HEK293 (cell line): Measurements from ENCODE around the gene E2F1.

ENCODE experiments used
- EGR2 ChIP-seq: fragments of 450-650 bp; formaldehyde crosslinking; IDR thresholded peaks from 2 replicates; pipeline ENCODE4 v1.5.1; 2016; ENCODE audit warnings: low read depth, missing biosample characterization, missing genetic modification characterization
- IKZF3 ChIP-seq: fragments of 450-650 bp; IDR thresholded peaks from 2 replicates; pipeline ENCODE4 v1.5.0; 2018; ENCODE audit warnings: missing biosample characterization, mild to moderate bottlenecking, missing genetic modification characterization, moderate library complexity
- KLF9 ChIP-seq: fragments of 450-650 bp; formaldehyde crosslinking; IDR thresholded peaks from 2 replicates; pipeline ENCODE4 v1.5.1; 2016; ENCODE audit warnings: missing biosample characterization, missing genetic modification characterization, low read depth
- MEIS1 ChIP-seq: sonication (generic); formaldehyde crosslinking; IDR thresholded peaks from 2 replicates; pipeline ENCODE4 v1.8.1; 2022; ENCODE audit warnings: missing genetic modification reagents, mild to moderate bottlenecking, borderline replicate concordance
- PRDM1 ChIP-seq: fragments of 450-650 bp; formaldehyde crosslinking; IDR thresholded peaks from 2 replicates; pipeline ENCODE4; 2016; ENCODE audit warnings: missing biosample characterization, missing genetic modification characterization
- YY2 ChIP-seq: fragments of 450-650 bp; formaldehyde crosslinking; IDR thresholded peaks from 2 replicates; pipeline ENCODE4 v1.5.1; 2016; ENCODE audit warnings: missing biosample characterization, missing genetic modification characterization
- ZBTB20 ChIP-seq: fragments of 450-650 bp; formaldehyde crosslinking; IDR thresholded peaks from 2 replicates; pipeline ENCODE4 v1.5.1; 2016; ENCODE audit warnings: missing biosample characterization, missing genetic modification characterization
- ZBTB21 ChIP-seq: fragments of 450-650 bp; formaldehyde crosslinking; IDR thresholded peaks from 2 replicates; pipeline ENCODE4 v1.5.1; 2017; ENCODE audit warnings: missing biosample characterization, missing genetic modification characterization
- ZFHX2 ChIP-seq: fragments of 450-650 bp; formaldehyde crosslinking; conservative IDR thresholded peaks from 2 replicates; pipeline ENCODE4 v1.5.1; 2016; ENCODE audit warnings: missing biosample characterization, missing genetic modification characterization
- ZNF140 ChIP-seq: fragments of 450-650 bp; formaldehyde crosslinking; IDR thresholded peaks from 2 replicates; pipeline ENCODE4 v1.5.1; 2016; ENCODE audit warnings: missing biosample characterization, missing genetic modification characterization
- ZNF155 ChIP-seq: fragments of 450-650 bp; formaldehyde crosslinking; IDR thresholded peaks from 2 replicates; pipeline ENCODE4 v1.5.1; 2016; ENCODE audit warnings: missing biosample characterization, missing genetic modification characterization
- ZNF157 ChIP-seq: fragments of 450-650 bp; formaldehyde crosslinking; IDR thresholded peaks from 2 replicates; pipeline ENCODE4 v1.5.1; 2016; ENCODE audit warnings: missing biosample characterization, missing genetic modification characterization
- ZNF24 ChIP-seq: fragments of 450-650 bp; formaldehyde crosslinking; IDR thresholded peaks from 2 replicates; pipeline ENCODE4 v1.5.1; 2016; ENCODE audit warnings: missing biosample characterization, missing genetic modification characterization
- ZNF274 ChIP-seq, 2 experiments: fragments of 200-500 bp in 1 of 2; fragments of 450-650 bp in 1 of 2; sonication (Bioruptor generic) in 1 of 2; formaldehyde crosslinking in 1 of 2; IDR thresholded peaks; 2 replicates each; pipeline versions ENCODE4 v1.5.1 to v1.6.1; 2014 to 2016; ENCODE audit warnings: borderline replicate concordance in 1 of 2, inconsistent platforms in 1 of 2, low read length in 1 of 2, missing biosample characterization in 1 of 2, missing genetic modification characterization in 1 of 2
- ZNF280D ChIP-seq: fragments of 450-650 bp; formaldehyde crosslinking; IDR thresholded peaks from 2 replicates; pipeline ENCODE4 v1.5.1; 2016; ENCODE audit warnings: missing biosample characterization, missing genetic modification characterization
- ZNF292 ChIP-seq: fragments of 450-650 bp; formaldehyde crosslinking; IDR thresholded peaks from 2 replicates; pipeline ENCODE4 v1.5.1; 2016; ENCODE audit warnings: low read depth, missing biosample characterization, missing genetic modification characterization, borderline replicate concordance
- ZNF341 ChIP-seq: fragments of 450-650 bp; formaldehyde crosslinking; IDR thresholded peaks from 2 replicates; pipeline ENCODE4; 2016; ENCODE audit warnings: low read depth, missing biosample characterization, missing genetic modification characterization
- ZNF350 ChIP-seq: fragments of 450-650 bp; formaldehyde crosslinking; IDR thresholded peaks from 2 replicates; pipeline ENCODE4 v1.5.0; 2017; ENCODE audit warnings: missing biosample characterization, mild to moderate bottlenecking, missing genetic modification characterization
- ZNF48 ChIP-seq: fragments of 450-650 bp; formaldehyde crosslinking; IDR thresholded peaks from 2 replicates; pipeline ENCODE4 v1.5.1; 2016; ENCODE audit warnings: missing biosample characterization, missing genetic modification characterization
- ZNF561 ChIP-seq: fragments of 450-650 bp; IDR thresholded peaks from 2 replicates; pipeline ENCODE4 v1.5.1; 2018; ENCODE audit warnings: missing biosample characterization, missing genetic modification characterization, borderline replicate concordance
- ZNF596 ChIP-seq: fragments of 450-650 bp; IDR thresholded peaks from 2 replicates; pipeline ENCODE4 v1.5.0; 2018; ENCODE audit warnings: missing biosample characterization, mild to moderate bottlenecking, missing genetic modification characterization, moderate library complexity
- ZNF600 ChIP-seq: fragments of 450-650 bp; formaldehyde crosslinking; IDR thresholded peaks from 2 replicates; pipeline ENCODE4 v1.5.1; 2016; ENCODE audit warnings: missing biosample characterization, missing genetic modification characterization
- ZNF610 ChIP-seq: fragments of 450-650 bp; formaldehyde crosslinking; IDR thresholded peaks from 2 replicates; pipeline ENCODE4 v1.5.1; 2016; ENCODE audit warnings: missing biosample characterization, missing genetic modification characterization, borderline replicate concordance
- ZNF629 ChIP-seq: fragments of 450-650 bp; formaldehyde crosslinking; IDR thresholded peaks from 2 replicates; pipeline ENCODE4 v1.5.1; 2017; ENCODE audit warnings: missing biosample characterization, missing genetic modification characterization
- ZNF692 ChIP-seq: fragments of 450-650 bp; formaldehyde crosslinking; IDR thresholded peaks from 2 replicates; pipeline ENCODE4 v1.5.1; 2016; ENCODE audit warnings: missing biosample characterization, missing genetic modification characterization
- ZNF701 ChIP-seq: fragments of 450-650 bp; formaldehyde crosslinking; IDR thresholded peaks from 2 replicates; pipeline ENCODE4 v1.5.1; 2016; ENCODE audit warnings: missing biosample characterization, missing genetic modification characterization
- ZNF791 ChIP-seq: fragments of 450-650 bp; formaldehyde crosslinking; IDR thresholded peaks from 2 replicates; pipeline ENCODE4 v1.5.1; 2016; ENCODE audit warnings: missing biosample characterization, missing genetic modification characterization
- TF ChIP-seq, protein P1 (sequence below): fragments of 450-650 bp; formaldehyde crosslinking; IDR thresholded peaks from 2 replicates; pipeline ENCODE4 v1.5.1; 2017; ENCODE audit warnings: missing biosample characterization, missing genetic modification characterization
- TF ChIP-seq, protein P2 (sequence below): fragments of 450-650 bp; formaldehyde crosslinking; IDR thresholded peaks from 2 replicates; pipeline ENCODE4 v1.5.1; 2016; ENCODE audit warnings: missing biosample characterization, missing genetic modification characterization, borderline replicate concordance
- TF ChIP-seq, protein P3 (sequence below): fragments of 450-650 bp; IDR thresholded peaks from 2 replicates; pipeline ENCODE4 v1.5.1; 2018; ENCODE audit warnings: missing biosample characterization, missing genetic modification characterization

Gene E2F1

DNA sequence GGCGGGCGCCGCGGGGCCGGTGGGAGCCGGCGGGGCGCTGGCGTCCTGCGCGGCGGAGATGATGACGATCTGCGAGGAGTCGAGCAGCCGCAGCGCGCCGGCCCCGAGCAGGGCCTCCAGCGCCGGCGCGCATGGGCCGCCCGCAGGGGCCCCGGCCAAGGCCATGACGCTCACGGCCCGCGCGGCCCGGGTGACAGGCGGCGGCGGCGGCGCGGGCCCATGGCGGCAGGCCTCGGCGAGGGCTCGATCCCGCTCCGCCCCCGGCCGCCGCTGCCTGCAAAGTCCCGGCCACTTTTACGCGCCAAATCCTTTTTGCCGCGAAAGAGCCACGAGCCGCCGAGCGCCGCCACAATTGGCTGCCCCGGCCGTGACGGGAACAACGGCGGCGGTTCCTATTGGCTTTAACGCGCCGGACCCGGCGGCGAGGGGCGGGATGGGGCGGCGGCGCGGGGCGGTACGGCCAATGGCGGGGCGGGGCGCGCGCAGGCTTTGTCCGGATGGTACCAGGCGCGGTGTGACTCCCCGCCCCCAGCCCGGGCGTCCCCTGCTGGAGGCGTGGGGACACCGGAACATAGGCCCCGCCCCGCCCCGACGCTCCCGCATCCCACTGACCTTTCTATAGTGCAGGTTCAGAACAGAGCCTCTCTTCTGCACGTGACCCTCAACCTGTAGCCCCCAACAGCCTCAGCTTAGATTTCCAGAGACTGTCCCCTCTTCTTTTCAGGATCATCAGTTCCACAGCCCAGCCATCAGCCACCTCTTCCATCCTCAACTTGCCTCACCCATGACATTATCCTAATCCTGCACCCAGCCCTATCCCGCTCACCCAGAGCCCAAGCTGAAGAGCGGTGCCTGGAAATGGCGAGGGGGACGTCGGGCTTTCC, at the start of gene E2F1 (continued):
- TF ChIP-seq ZBTB20 (tag by site-specific recombination) = no peak
- TF ChIP-seq KLF9 (tag by site-specific recombination) = peak; percentile 45; the same call in 1 of the 2 replicates
- TF ChIP-seq ZNF155 (tag by site-specific recombination) = no peak
- TF ChIP-seq MEIS1 (CRISPR knock-in tag) = 0 out of 2 replicates have a peak, but pooled peaks have one; percentile 33
- no peak for TF ChIP-seq ZNF596
- TF ChIP-seq ZBTB21 (tag by site-specific recombination) = no peak
- TF ChIP-seq PRDM1 (tag by site-specific recombination) = no peak
- TF ChIP-seq, protein P1, sequence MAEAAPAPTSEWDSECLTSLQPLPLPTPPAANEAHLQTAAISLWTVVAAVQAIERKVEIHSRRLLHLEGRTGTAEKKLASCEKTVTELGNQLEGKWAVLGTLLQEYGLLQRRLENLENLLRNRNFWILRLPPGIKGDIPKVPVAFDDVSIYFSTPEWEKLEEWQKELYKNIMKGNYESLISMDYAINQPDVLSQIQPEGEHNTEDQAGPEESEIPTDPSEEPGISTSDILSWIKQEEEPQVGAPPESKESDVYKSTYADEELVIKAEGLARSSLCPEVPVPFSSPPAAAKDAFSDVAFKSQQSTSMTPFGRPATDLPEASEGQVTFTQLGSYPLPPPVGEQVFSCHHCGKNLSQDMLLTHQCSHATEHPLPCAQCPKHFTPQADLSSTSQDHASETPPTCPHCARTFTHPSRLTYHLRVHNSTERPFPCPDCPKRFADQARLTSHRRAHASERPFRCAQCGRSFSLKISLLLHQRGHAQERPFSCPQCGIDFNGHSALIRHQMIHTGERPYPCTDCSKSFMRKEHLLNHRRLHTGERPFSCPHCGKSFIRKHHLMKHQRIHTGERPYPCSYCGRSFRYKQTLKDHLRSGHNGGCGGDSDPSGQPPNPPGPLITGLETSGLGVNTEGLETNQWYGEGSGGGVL = no peak
- TF ChIP-seq ZNF791 (tag by site-specific recombination) = no peak
- TF ChIP-seq ZNF600 (tag by site-specific recombination) = peak; percentile 98
- TF ChIP-seq ZNF280D (tag by site-specific recombination) = no peak
- TF ChIP-seq ZNF292 (tag by site-specific recombination) = no peak
- TF ChIP-seq YY2 (tag by site-specific recombination) = no peak
- no peak for TF ChIP-seq ZNF701 (tag by site-specific recombination)
- TF ChIP-seq ZFHX2 (tag by site-specific recombination) = peak; percentile 57
- TF ChIP-seq, protein P2, sequence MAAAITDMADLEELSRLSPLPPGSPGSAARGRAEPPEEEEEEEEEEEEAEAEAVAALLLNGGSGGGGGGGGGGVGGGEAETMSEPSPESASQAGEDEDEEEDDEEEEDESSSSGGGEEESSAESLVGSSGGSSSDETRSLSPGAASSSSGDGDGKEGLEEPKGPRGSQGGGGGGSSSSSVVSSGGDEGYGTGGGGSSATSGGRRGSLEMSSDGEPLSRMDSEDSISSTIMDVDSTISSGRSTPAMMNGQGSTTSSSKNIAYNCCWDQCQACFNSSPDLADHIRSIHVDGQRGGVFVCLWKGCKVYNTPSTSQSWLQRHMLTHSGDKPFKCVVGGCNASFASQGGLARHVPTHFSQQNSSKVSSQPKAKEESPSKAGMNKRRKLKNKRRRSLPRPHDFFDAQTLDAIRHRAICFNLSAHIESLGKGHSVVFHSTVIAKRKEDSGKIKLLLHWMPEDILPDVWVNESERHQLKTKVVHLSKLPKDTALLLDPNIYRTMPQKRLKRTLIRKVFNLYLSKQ (tag by site-specific recombination) = no peak
- no peak for TF ChIP-seq ZNF48
- TF ChIP-seq, protein P3, sequence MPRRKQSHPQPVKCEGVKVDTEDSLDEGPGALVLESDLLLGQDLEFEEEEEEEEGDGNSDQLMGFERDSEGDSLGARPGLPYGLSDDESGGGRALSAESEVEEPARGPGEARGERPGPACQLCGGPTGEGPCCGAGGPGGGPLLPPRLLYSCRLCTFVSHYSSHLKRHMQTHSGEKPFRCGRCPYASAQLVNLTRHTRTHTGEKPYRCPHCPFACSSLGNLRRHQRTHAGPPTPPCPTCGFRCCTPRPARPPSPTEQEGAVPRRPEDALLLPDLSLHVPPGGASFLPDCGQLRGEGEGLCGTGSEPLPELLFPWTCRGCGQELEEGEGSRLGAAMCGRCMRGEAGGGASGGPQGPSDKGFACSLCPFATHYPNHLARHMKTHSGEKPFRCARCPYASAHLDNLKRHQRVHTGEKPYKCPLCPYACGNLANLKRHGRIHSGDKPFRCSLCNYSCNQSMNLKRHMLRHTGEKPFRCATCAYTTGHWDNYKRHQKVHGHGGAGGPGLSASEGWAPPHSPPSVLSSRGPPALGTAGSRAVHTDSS (tag by site-specific recombination) = no peak
- no peak; the same call in 1 of the 2 replicates for TF ChIP-seq IKZF3 (tag by site-specific recombination)
- no peak for TF ChIP-seq ZNF350 (tag by site-specific recombination)
- TF ChIP-seq ZNF274 (IDR thresholded peaks at IDR 0.05; ENCODE audit: low read length) = no peak
- no peak for TF ChIP-seq ZNF274 (tag by site-specific recombination; IDR thresholded peaks at IDR 0.05; ENCODE audit: borderline replicate concordance)
- TF ChIP-seq EGR2 (tag by site-specific recombination) = peak; percentile 60
- TF ChIP-seq ZNF692 (tag by site-specific recombination) = no peak
- peak; percentile 65; the same call in 1 of the 2 replicates for TF ChIP-seq ZNF610 (tag by site-specific recombination)
- no peak for TF ChIP-seq ZNF140 (tag by site-specific recombination)
- no peak for TF ChIP-seq ZNF157
- 0 out of 2 replicates have a peak, but pooled peaks have one; percentile 31 for TF ChIP-seq ZNF629 (tag by site-specific recombination)
- TF ChIP-seq ZNF24 = no peak
- TF ChIP-seq ZNF341 = no peak
- TF ChIP-seq ZNF561 = no peak
